NCI-H748 (cell line): ENCODE measurements around the gene AHCY.
"Not testable (repeated sequence)": the region's sequence is repeated elsewhere in the genome, so short reads cannot be mapped to it uniquely, and the experiment has no call there.

Experiments used
- DNase-seq: peaks from one replicate; lab custom pipeline; 2025; ENCODE audit not compliant: unreplicated experiment; lab: John Stamatoyannopoulos, UW

The AHCY gene

GRCh38 chr20:34302723-34303533 lies at the start of gene AHCY:
TSS of gene AHCY (minus strand) at chr20:34303355. CDS start at chr20:34303270, 85 bp downstream.
- peak; percentile 98 for DNase-seq

DNA sequence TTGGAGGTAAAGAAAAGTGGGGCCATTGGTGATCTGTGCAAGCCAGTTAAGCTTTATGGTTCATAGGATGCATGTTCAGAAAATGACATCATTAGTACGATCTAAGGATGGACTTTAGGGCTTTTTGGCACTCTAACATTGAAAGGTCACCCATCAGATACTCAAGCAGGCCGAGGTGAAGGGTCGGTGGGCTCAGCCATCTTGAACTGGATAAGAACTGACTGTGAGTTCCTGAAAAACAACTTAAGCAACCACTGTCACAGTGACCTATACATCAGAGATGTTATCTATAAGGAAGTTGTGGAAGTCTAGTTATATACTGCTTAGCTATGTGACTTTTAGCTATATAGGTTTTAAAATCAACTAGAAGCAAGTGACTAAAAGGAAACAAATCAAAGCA lies 46.9 kb upstream of the AHCY start:
- no peak for DNase-seq

GRCh38 chr20:34347571-34347970 lies 44.4 kb upstream of the AHCY start:
- no peak for DNase-seq

- not testable (repeated sequence) for DNase-seq
These were observed 43.3 kb upstream of the AHCY start for GRCh38 chr20:34346533-34346865.

DNA sequence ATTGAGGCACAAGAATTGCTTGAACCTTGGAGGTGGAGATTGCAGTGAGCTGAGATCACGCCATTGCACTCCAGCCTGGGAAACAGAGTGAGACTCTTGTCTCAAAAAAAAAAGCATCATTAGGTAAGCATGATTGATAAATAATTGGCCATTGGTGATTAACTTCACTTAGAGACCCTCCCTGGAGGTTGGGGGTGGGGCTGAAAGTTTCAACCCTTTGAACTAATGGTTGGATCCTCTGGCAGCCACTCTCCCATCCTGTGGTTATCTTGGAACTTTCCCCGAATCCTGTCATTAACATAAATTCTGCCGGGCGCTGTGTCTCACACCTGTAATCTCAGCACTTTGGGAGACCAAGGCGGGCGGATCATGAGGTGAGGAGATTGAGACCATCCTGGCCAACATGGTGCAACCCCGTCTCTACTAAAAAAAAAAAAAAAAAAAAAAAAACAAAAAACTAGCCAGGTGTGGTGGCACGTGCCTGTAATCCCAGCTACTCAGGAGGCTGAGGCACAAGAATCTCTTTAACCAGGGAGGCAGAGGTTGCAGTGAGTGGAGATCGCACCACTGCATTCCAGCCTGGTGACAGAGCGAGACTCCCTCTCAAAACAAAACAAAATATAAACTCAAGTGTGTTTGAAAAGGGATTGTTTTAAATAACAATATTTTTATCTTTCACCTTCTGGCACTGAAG lies 42.8 kb upstream of the AHCY start:
- DNase-seq, result not testable (repeated sequence)

GRCh38 chr20:34345402-34345736 lies 42.2 kb upstream of the AHCY start:
- no peak for DNase-seq

DNA sequence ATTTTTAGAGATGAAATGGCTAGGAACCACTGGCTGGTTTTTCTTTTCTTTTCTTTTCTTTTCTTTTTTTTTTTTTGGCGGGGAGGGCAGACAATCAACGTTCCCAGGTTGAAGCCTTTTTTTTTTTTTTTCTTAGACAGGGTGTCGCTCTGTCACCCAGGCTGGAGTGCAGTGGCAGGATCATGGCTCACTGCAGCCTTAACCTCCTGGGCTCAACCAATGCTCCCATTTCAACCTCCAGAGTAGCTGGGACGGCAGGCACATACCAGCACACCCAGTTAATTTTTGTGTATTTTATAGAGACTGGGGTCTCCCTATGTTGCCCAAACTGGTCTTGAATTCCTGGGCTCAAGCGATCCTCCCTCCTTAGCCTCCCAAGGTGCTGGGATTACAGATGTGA lies 41.1 kb upstream of the AHCY start:
- no peak for DNase-seq

DNA sequence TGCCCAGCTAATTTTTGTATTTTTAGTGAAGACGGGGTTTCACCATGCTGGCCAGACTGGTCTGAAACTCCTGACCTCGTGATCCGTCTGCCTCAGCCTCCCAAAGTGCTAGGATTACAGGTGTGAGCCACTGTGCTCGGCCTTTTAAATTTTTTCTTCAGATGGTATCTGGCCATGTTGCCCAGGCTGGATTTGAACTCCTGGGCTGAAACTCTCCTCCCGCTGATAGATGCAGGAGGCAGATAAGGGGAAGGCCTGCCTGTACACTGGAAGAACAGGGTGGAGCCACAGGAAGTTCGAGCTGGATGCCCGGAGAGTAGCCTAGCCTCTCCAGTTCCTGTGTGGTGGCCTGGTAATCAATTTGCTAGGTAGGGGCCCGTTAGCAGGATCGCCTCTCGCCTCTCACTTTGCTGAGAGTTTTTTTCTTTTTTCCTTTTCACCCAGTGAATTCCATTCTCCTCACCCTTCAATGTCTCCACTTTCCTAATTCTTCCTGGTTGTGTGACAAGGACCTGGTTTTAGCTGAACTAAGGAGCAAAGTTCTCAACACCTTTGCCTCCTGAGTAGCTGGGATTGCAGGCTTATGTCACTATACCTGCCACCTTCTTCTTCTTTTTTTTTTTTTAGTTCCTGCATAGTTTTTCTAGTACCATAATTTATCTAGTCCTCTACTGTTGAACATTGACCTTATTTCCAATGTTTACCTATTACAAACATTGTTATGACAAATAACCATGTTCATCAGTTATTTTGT lies 40.5 kb upstream of the AHCY start:
- DNase-seq, result no peak

GRCh38 chr20:34341199-34341598 lies 38.0 kb upstream of the AHCY start:
- not testable (repeated sequence) for DNase-seq

GRCh38 chr20:34340726-34341125 lies 37.6 kb upstream of the AHCY start:
- DNase-seq, result peak; percentile 37

GRCh38 chr20:34337982-34338726 lies 35.0 kb upstream of the AHCY start:
- DNase-seq, result no peak

DNA sequence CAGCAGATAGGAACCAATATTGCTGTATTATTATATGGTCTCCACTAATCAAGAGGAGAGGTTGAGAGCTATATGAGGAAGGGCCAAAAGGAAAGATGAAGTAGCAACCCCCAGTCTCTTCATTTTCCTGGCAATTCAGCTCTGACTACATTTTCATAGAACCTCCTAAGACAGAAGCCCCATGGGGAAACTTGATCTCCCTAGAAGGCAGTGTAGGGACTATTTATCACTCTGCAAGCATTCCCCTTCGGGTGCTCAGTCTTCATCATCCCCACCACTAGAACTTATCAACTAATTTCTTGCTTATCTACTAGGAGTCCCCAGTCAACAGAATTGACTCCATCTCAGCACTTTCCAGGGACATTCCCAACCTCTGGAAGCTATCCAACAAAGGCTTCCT lies 34.4 kb upstream of the AHCY start:
- DNase-seq, result no peak

DNA sequence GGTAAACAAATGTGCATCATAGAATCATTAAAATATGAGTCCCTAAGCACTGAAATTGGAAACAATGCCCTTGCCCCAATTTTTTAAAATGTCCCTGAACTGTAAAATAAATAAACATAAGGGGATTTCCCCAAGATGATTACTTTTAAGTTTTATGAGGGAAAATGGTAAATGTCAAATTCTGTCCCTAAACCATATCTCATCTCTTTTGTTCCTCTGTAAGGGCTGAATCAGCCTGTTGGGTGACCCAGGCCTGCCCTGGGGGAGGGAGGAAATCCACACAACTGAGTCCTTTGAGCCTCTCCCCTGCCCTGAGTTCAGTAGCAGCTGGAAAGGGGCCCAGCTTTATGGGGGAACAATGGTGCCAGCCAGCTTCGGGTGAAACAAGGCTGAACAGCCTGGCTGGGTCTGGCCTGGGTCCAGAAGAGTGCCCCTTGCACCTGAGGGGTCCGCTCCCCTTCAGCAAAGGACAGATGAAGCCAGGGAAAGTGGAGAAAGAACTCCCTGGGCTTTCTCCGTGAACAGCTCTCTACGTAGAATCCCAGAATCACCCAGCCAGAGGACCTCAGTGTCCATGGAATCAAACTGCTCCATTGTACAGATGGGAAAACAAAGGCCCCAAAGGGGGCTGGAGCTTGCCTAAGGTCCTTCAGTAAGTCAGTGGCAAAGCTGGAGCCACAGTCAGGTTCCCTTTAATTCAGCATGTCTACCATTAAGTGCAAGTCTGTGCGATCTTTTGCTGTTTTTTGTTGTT lies 31.7 kb upstream of the AHCY start:
- DNase-seq, result no peak

- no peak for DNase-seq
These were observed 30.6 kb upstream of the AHCY start for GRCh38 chr20:34333786-34334185.

GRCh38 chr20:34332262-34332920 lies 29.2 kb upstream of the AHCY start:
- DNase-seq, result no peak

DNA sequence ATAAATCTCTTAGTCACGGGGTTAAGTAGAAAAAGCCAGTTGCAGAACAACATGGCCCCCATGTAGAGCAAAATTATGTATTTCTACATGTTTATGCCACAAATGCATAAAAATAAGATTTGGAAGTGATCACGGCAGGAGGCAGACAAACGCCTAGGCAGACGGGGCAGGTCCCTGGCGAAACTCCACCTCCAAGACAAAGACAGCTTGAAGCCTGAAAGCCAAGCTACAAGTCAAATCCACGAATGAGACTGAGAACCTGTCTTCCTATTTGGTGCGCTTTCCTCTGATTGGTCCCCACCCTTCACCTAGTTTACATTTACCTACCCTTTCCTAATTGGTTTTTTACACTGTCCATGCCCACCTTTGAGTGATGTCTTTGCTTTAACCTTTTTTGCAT lies 28.7 kb upstream of the AHCY start:
- no peak for DNase-seq

DNA sequence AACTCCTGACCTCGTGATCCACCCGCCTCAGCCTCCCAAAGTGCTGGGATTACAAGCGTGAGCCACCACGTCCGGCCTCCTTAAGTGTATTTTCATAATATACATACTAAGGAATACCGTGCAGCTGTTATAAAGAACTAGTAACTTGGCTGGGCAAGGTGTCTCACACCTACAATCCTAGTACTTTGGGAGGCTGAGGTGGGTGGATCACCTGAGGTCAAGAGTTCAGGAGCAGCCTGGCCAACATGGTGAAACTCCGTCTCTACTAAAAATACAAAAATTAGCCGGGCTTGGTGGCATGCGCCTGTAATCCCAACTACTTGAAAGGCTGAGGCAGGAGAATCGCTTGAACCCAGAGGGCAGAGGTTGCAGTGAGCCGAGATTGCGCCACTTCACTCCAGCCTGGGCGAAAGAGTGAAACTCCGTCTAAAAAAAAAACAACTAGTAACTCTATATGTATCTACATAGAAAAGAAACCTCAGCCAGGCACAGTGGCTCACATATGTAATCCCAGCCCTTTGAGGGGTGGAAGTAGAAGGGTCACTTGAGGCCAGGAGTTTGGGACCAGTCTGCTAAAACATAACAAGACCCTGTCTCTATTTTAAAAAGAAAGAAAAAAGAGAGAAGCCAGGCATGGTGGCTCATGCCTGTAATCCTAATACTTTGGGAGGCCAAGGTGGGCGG lies 27.8 kb upstream of the AHCY start:
- not testable (repeated sequence) for DNase-seq

- no peak for DNase-seq
These were observed 25.9 kb upstream of the AHCY start for GRCh38 chr20:34328928-34329677.

- DNase-seq, result not testable (repeated sequence)
These were observed 25.1 kb upstream of the AHCY start for GRCh38 chr20:34328207-34328606.
